H9 (cell line): ENCODE data around the gene PSME1. TPM values are rescaled to one million over a fixed set of nuclear protein-coding genes. Genes with fewer than 3 reads are reported as not detected.
"Not testable (repeated sequence)": the region's sequence is repeated elsewhere in the genome, so short reads cannot be mapped to it uniquely, and the experiment has no call there.

Experiments used
- DNase-seq: peaks from one replicate; pipeline ENCODE4 v3.0.0-alpha.2; 2017
- H2AFZ ChIP-seq: one replicate; pipeline ENCODE4 v1.6.1; 2013; ENCODE audit warnings: mild to moderate bottlenecking, low read length, control low read depth, moderate library complexity
- H2AK5ac ChIP-seq: 2 replicates; pipeline ENCODE4 v1.6.1; 2013; ENCODE audit warnings: low read length, control low read depth, mixed read lengths; ENCODE audit not compliant: insufficient read length
- H2BK120ac ChIP-seq: one replicate; pipeline ENCODE4 v1.6.1; 2013; ENCODE audit warnings: low read depth, mild to moderate bottlenecking, low read length, control low read depth, inconsistent platforms; ENCODE audit not compliant: poor library complexity, severe bottlenecking
- H2BK12ac ChIP-seq: 2 replicates; pipeline ENCODE4 v1.6.1; 2013; ENCODE audit warnings: low read length, control low read depth, mixed read lengths, low read depth; ENCODE audit not compliant: insufficient read length
- H2BK15ac ChIP-seq: 2 replicates; pipeline ENCODE4 v1.6.1; 2013; ENCODE audit warnings: low read depth, low read length, control low read depth
- H2BK20ac ChIP-seq: one replicate; pipeline ENCODE4 v1.6.1; 2013; ENCODE audit warnings: low read depth, mild to moderate bottlenecking, low read length, control low read depth, inconsistent platforms; ENCODE audit not compliant: poor library complexity, severe bottlenecking
- H2BK5ac ChIP-seq: 2 replicates; pipeline ENCODE4 v1.6.1; 2013; ENCODE audit warnings: low read length, control low read depth, mixed read lengths; ENCODE audit not compliant: insufficient read length
- H3K14ac ChIP-seq: 2 replicates; pipeline ENCODE4 v1.6.1; 2013; ENCODE audit warnings: low read length, control low read depth; ENCODE audit not compliant: insufficient read depth
- H3K18ac ChIP-seq: 2 replicates; pipeline ENCODE4 v1.6.1; 2013; ENCODE audit warnings: low read depth, mild to moderate bottlenecking, mixed read lengths, low read length, control low read depth; ENCODE audit not compliant: insufficient read length
- H3K23ac ChIP-seq: 2 replicates; pipeline ENCODE4 v1.6.1; 2013; ENCODE audit warnings: low read length, control low read depth, mixed read lengths, low read depth; ENCODE audit not compliant: insufficient read length
- H3K23me2 ChIP-seq: 2 replicates; pipeline ENCODE4 v1.6.1; 2013; ENCODE audit warnings: low read depth, mild to moderate bottlenecking, mixed read lengths, low read length, control low read depth; ENCODE audit not compliant: insufficient read length, poor library complexity, severe bottlenecking
- H3K27ac ChIP-seq: 2 replicates; pipeline ENCODE4 v1.5.1; 2013; ENCODE audit warnings: low read length, control low read depth, mixed read lengths, low read depth; ENCODE audit not compliant: insufficient read length
- H3K27me3 ChIP-seq: 2 replicates; pipeline ENCODE4 v1.6.1; 2013; ENCODE audit warnings: low read length, control low read depth, inconsistent platforms; ENCODE audit not compliant: insufficient read depth
- H3K4ac ChIP-seq: 2 replicates; pipeline ENCODE4 v1.6.1; 2013; ENCODE audit warnings: low read depth, mild to moderate bottlenecking, control low read depth, inconsistent platforms, low read length, moderate library complexity
- H3K4me1 ChIP-seq: 2 replicates; pipeline ENCODE4 v1.6.1; 2013; ENCODE audit warnings: low read length, control low read depth, inconsistent platforms; ENCODE audit not compliant: insufficient read depth
- H3K4me2 ChIP-seq: 2 replicates; pipeline ENCODE4 v1.6.1; 2013; ENCODE audit warnings: low read length, control low read depth, mixed read lengths; ENCODE audit not compliant: insufficient read length, insufficient read depth
- H3K56ac ChIP-seq: 2 replicates; pipeline ENCODE4 v1.6.1; 2013; ENCODE audit warnings: low read depth, mild to moderate bottlenecking, mixed read lengths, low read length, control low read depth; ENCODE audit not compliant: insufficient read length
- H3K79me1 ChIP-seq: 2 replicates; pipeline ENCODE4 v1.6.1; 2013; ENCODE audit warnings: low read depth, mild to moderate bottlenecking, moderate library complexity, low read length, control low read depth, inconsistent platforms; ENCODE audit not compliant: insufficient read depth, poor library complexity, severe bottlenecking
- H3K79me2 ChIP-seq: 2 replicates; pipeline ENCODE4 v1.6.1; 2013; ENCODE audit warnings: low read length, control low read depth, inconsistent platforms; ENCODE audit not compliant: insufficient read depth
- H3K9ac ChIP-seq: 2 replicates; pipeline ENCODE4 v1.6.1; 2013; ENCODE audit warnings: low read length, control low read depth, mixed read lengths; ENCODE audit not compliant: insufficient read length; ENCODE audit errors: extremely low read depth
- H3K9me3 ChIP-seq: one replicate; pipeline ENCODE4 v1.6.1; 2013; ENCODE audit warnings: low read depth, low read length, inconsistent platforms; ENCODE audit not compliant: control insufficient read depth
- H3T11ph ChIP-seq: one replicate; pipeline ENCODE4 v1.6.1; 2013; ENCODE audit warnings: mild to moderate bottlenecking, low read length, control low read depth, inconsistent platforms
- H4K20me1 ChIP-seq: one replicate; pipeline ENCODE4 v1.6.1; 2013; ENCODE audit not compliant: control insufficient read depth, insufficient read length, insufficient read depth
- H4K5ac ChIP-seq: 2 replicates; pipeline ENCODE4 v1.6.1; 2013; ENCODE audit warnings: low read depth, mild to moderate bottlenecking, mixed read lengths, low read length, control low read depth; ENCODE audit not compliant: insufficient read length
- H4K8ac ChIP-seq: replicated peaks from 2 replicates; pipeline ENCODE4 v1.6.1; 2013; ENCODE audit warnings: low read length, control low read depth, mixed read lengths, low read depth; ENCODE audit not compliant: insufficient read length
- H4K91ac ChIP-seq: 2 replicates; pipeline ENCODE4 v1.6.1; 2013; ENCODE audit warnings: low read depth, mild to moderate bottlenecking, moderate library complexity, mixed read lengths, low read length, control low read depth; ENCODE audit not compliant: insufficient read length
- H3K27ac Mint-ChIP-seq, 3 experiments: 2 replicates in 2 of 3; 3 replicates in 1 of 3; pipeline ENCODE4 v1.8.0; 2020 to 2021; ENCODE audit warnings: mixed read lengths in 3 of 3, mild to moderate bottlenecking in 1 of 3, moderate library complexity in 1 of 3
- H3K27me3 Mint-ChIP-seq: 2 replicates; pipeline ENCODE4 v1.8.0; 2021; ENCODE audit warnings: low read depth, mild to moderate bottlenecking, moderate library complexity, mixed read lengths
- H3K36me3 Mint-ChIP-seq, 3 experiments: 2 replicates in 2 of 3; 3 replicates in 1 of 3; pipeline ENCODE4 v1.8.0; 2020 to 2021; ENCODE audit warnings: low read depth in 3 of 3, mixed read lengths in 3 of 3; ENCODE audit not compliant: insufficient read depth in 1 of 3
- H3K4me1 Mint-ChIP-seq, 2 experiments: 2 replicates each; pipeline ENCODE4 v1.8.0; 2020; ENCODE audit warnings: mixed read lengths in 2 of 2
- H3K4me3 Mint-ChIP-seq, 2 experiments: 2 replicates in 1 of 2; 3 replicates in 1 of 2; pipeline ENCODE4 v1.8.0; 2020 to 2021; ENCODE audit warnings: mild to moderate bottlenecking in 2 of 2, mixed read lengths in 2 of 2, moderate library complexity in 1 of 2
- H3K9me3 Mint-ChIP-seq, 2 experiments: 2 replicates in 1 of 2; 3 replicates in 1 of 2; pipeline ENCODE4 v1.8.0; 2020; ENCODE audit warnings: mild to moderate bottlenecking in 2 of 2, mixed read lengths in 2 of 2, moderate library complexity in 1 of 2
- WGBS: extraction: QIAGEN DNeasy Blood & Tissue Kit; methylation state at CpG from one replicate; pipeline ENCODE4 v1.1.7; 2013; ENCODE audit warnings: missing lambda C conversion rate, low lambda C conversion rate, mixed read lengths; ENCODE audit not compliant: insufficient read length; ENCODE audit errors: extremely low coverage; 5-methylcytosine and 5-hydroxymethylcytosine counted together
- total RNA-seq: library from RNA; stranded (reverse); gene quantifications from 2 replicates; pipeline ENCODE4 v1.2.1, GENCODE V29; 2021
- TF ChIP-seq, protein P1 (sequence below): fragments of 200-600 bp; sonication (generic); conservative IDR thresholded peaks from 3 replicates; pipeline ENCODE4 v1.8.0; 2021; ENCODE audit warnings: antibody characterized with exemption, mild to moderate bottlenecking

Gene PSME1
- total RNA-seq, 1 experiment from 2014 or later = 109 TPM

DNA sequence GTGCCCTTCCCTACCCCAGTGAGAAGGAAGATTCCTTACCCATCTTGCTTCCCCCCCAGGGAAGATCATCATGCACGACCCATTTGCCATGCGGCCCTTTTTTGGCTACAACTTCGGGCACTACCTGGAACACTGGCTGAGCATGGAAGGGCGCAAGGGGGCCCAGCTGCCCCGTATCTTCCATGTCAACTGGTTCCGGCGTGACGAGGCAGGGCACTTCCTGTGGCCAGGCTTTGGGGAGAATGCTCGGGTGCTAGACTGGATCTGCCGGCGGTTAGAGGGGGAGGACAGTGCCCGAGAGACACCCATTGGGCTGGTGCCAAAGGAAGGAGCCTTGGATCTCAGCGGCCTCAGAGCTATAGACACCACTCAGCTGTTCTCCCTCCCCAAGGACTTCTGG, 32.5 kb upstream of the PSME1 start:
- Histone ChIP-seq H3K27me3 (no peaks in the 10 kb centered on the region), H4K8ac (no peak overlapping the region), H3K27ac (no peak overlapping the region), H2AK5ac (no peak overlapping the region), H3K4ac (no peak overlapping the region), H3K79me1 (no peaks in the 10 kb centered on the region), H3K4me1 (no peaks in the 10 kb centered on the region), H2BK5ac (no peak overlapping the region), H3K18ac (no peak overlapping the region), H4K91ac (no peak overlapping the region), H2BK120ac (no peak overlapping the region), H2BK20ac (no peak overlapping the region), H3K9ac (no peak overlapping the region), H3T11ph (no peak overlapping the region), H4K5ac (no peak overlapping the region), H3K23ac (no peak overlapping the region), H3K23me2 (no peaks in the 10 kb centered on the region), H2BK12ac (no peak overlapping the region), H2AFZ (no peak overlapping the region), H3K56ac (no peak overlapping the region), H4K20me1 (no peaks in the 10 kb centered on the region), H3K4me2 (no peak overlapping the region), H3K79me2 (no peaks in the 10 kb centered on the region), H3K9me3 (no peaks in the 10 kb centered on the region), H3K14ac (no peak overlapping the region), H2BK15ac (no peak overlapping the region)
- H3K4me3 Mint-ChIP-seq = no peak overlapping the region
- H3K27ac Mint-ChIP-seq = no peak overlapping the region
- peaks cover 54 to 63% (median 61%) of the 10 kb centered on the region in 3 experiments for H3K36me3 Mint-ChIP-seq
- no peak for DNase-seq
- H3K9me3 Mint-ChIP-seq = peaks cover 18 to 19% of the 10 kb centered on the region in 2 experiments
- H3K4me1 Mint-ChIP-seq = no peaks in the 10 kb centered on the region; a peak in 2 of 4 replicates
- no CpG with 5 or more reads among the region's 13 CpGs for WGBS
- TF ChIP-seq, protein P1, sequence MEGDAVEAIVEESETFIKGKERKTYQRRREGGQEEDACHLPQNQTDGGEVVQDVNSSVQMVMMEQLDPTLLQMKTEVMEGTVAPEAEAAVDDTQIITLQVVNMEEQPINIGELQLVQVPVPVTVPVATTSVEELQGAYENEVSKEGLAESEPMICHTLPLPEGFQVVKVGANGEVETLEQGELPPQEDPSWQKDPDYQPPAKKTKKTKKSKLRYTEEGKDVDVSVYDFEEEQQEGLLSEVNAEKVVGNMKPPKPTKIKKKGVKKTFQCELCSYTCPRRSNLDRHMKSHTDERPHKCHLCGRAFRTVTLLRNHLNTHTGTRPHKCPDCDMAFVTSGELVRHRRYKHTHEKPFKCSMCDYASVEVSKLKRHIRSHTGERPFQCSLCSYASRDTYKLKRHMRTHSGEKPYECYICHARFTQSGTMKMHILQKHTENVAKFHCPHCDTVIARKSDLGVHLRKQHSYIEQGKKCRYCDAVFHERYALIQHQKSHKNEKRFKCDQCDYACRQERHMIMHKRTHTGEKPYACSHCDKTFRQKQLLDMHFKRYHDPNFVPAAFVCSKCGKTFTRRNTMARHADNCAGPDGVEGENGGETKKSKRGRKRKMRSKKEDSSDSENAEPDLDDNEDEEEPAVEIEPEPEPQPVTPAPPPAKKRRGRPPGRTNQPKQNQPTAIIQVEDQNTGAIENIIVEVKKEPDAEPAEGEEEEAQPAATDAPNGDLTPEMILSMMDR = no peak
- no peaks in the 10 kb centered on the region for H3K27me3 Mint-ChIP-seq

DNA sequence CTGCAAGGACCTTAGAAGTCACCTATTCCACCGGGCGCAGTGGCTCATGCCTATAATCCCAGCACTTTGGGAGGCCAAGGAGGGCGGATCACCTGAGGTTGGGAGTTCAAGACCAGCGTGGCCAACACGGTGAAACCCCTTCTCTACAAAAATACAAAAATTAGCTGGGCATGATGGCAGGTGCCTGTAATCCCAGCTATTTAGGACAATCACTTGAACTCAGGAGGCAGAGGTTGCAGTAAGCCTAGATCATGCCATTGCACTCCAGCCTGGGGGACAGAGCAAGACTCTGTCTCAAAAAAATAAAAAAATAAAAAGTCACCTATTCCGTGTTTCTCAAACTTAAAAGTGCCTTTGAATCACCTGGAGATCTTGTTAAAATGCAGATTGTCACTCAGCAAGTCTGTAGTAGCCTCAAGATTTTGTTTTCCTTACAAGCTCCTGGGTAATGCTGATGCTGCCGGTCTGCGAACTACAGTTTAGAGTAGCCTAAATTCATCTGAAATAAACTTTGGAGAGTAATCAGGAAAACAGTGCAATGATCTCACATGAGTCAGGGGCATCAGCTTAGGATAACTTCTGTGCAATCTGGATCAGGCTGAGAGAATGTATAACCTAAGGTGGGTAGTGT, 30.3 kb upstream of the PSME1 start:
- not testable (repeated sequence) for H3K4me1 ChIP-seq, H3K27ac ChIP-seq, H3K4me2 ChIP-seq, H2BK20ac ChIP-seq, H3K14ac ChIP-seq, H2AK5ac ChIP-seq, H3K27me3 ChIP-seq, H3T11ph ChIP-seq, H3K79me2 ChIP-seq, H3K23ac ChIP-seq, H3K56ac ChIP-seq, H3K18ac ChIP-seq, H3K27me3 Mint-ChIP-seq, H3K9me3 ChIP-seq, H3K4ac ChIP-seq, H2BK120ac ChIP-seq, H3K4me3 Mint-ChIP-seq, H3K79me1 ChIP-seq, H2BK5ac ChIP-seq, H2BK15ac ChIP-seq, DNase-seq, H2BK12ac ChIP-seq, H2AFZ ChIP-seq, H4K20me1 ChIP-seq, H3K23me2 ChIP-seq, H3K9ac ChIP-seq, H4K91ac ChIP-seq, H3K4me1 Mint-ChIP-seq, H4K5ac ChIP-seq, H4K8ac ChIP-seq
- peaks cover 37 to 42% (median 42%) of the 10 kb centered on the region in 3 experiments for H3K36me3 Mint-ChIP-seq
- H3K27ac Mint-ChIP-seq = 0 out of 7 replicates have a peak overlapping the region, but pooled peaks of 1 of the 3 experiments have one; percentile 53
- no CpG with 5 or more reads among the region's 8 CpGs for WGBS
- H3K9me3 Mint-ChIP-seq = peaks cover 18 to 19% of the 10 kb centered on the region in 2 experiments
